Uterus (tissue), 2 donors: Measurements from ENCODE around the gene GCK.

Experiments used
- POLR2A ChIP-seq, 2 donors: fragments of 450-650 bp; IDR thresholded peaks; one replicate each; pipeline ENCODE4 v1.6.1; 2016; ENCODE audit warnings: antibody characterized with exemption in 2 of 2, mild to moderate bottlenecking in 1 of 2, moderate library complexity in 1 of 2
- TF ChIP-seq, protein P1 (sequence below), 4 experiments: fragments of 200-600 bp in 2 of 4; fragments of 450-650 bp in 2 of 4; sonication (generic) in 2 of 4; IDR thresholded peaks; one replicate each; pipeline ENCODE4 v1.5.1; 2016 to 2019; ENCODE audit warnings: antibody characterized with exemption in 4 of 4, mild to moderate bottlenecking in 2 of 4, moderate library complexity in 1 of 4

DNA sequence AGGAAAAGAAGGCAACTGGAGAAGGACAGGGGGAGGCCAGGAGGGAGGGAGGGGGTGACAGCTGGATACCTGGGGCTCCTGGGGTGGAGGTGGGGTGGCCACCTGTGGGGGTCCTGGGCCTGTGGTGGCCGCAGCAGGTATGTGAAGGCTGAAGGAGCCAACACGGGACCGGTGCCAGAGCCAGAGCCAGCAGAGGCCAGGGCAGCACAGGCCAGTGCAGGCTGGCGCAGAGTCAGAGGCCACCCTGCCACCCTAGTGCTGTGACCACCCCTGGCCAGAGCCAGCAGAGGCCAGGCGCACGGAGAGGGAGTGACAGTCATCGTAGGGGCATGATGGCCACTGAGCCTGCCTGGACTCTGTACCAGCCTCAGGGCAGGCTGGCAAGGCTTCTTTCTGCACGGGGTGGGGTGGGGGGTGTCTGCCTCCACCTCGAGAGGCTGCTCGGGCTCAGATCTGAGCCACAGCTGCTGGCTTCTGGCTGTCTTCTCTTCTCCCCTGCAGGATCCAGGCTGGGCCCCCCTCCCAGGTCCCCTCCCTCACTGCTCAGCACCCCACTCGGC, 40.4 kb upstream of the GCK start:
- TF ChIP-seq, protein P1, sequence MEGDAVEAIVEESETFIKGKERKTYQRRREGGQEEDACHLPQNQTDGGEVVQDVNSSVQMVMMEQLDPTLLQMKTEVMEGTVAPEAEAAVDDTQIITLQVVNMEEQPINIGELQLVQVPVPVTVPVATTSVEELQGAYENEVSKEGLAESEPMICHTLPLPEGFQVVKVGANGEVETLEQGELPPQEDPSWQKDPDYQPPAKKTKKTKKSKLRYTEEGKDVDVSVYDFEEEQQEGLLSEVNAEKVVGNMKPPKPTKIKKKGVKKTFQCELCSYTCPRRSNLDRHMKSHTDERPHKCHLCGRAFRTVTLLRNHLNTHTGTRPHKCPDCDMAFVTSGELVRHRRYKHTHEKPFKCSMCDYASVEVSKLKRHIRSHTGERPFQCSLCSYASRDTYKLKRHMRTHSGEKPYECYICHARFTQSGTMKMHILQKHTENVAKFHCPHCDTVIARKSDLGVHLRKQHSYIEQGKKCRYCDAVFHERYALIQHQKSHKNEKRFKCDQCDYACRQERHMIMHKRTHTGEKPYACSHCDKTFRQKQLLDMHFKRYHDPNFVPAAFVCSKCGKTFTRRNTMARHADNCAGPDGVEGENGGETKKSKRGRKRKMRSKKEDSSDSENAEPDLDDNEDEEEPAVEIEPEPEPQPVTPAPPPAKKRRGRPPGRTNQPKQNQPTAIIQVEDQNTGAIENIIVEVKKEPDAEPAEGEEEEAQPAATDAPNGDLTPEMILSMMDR (IDR thresholded peaks at IDR 0.05) = no peak
- no peak for TF ChIP-seq POLR2A (IDR thresholded peaks at IDR 0.05)
